Right lobe of liver (tissue), 4 donors: ENCODE data around the gene SH3RF3.

Experiments
- POLR2A ChIP-seq: fragments of 450-650 bp; IDR thresholded peaks from one replicate; pipeline ENCODE4 v1.6.1; 2017; ENCODE audit warnings: antibody characterized with exemption, mild to moderate bottlenecking
- TF ChIP-seq, protein P1 (sequence below), 4 donors: fragments of 200-600 bp in 3 of 4; fragments of 450-650 bp in 1 of 4; IDR thresholded peaks; one replicate each; pipeline versions ENCODE4 v1.5.1 to v1.8.0; 2016 to 2022; ENCODE audit warnings: antibody characterized with exemption in 4 of 4, mild to moderate bottlenecking in 2 of 4
- donor health status: DM: no; HTN: no; CAD: no.
- donor health status: DM: no; HTN: no; CAD: no.
- donor health status: DM: no; HTN: yes; CAD: no.

DNA sequence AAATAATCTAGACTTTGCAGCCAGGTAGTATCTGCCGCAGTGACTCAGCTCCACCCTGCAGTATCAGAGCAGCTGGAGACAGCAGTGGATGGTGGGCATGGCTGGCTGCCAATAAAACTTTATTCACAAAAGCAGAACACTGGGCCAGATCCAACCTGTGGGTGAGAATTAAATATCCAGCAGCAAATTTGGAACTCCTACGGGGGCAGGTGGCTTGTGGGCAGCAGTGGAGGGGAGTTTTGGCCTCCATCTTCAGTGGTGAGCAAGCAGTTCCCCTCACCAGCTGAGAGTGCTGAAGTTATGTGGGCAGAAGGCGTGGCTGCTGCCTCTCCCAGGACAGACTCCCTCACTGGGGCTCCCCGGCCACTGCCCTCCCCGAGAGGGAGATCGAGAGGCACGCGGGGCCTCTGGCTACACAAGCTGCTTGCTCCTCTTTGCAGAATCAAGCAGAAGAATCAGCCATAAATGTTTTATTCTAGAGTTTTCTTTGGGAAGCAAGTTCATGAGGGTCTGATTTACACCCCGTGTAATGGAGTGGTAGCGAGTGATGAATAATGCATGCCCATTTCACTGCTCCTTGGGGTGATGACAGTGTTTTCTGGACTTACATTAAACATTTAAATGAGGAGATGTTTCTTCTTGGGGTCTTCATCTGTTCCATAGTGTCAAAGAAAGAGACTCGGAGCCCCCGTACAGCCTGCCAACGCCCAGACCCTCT, 280.5 kb downstream of the SH3RF3 start:
- TF ChIP-seq POLR2A = no peak
- TF ChIP-seq, protein P1, sequence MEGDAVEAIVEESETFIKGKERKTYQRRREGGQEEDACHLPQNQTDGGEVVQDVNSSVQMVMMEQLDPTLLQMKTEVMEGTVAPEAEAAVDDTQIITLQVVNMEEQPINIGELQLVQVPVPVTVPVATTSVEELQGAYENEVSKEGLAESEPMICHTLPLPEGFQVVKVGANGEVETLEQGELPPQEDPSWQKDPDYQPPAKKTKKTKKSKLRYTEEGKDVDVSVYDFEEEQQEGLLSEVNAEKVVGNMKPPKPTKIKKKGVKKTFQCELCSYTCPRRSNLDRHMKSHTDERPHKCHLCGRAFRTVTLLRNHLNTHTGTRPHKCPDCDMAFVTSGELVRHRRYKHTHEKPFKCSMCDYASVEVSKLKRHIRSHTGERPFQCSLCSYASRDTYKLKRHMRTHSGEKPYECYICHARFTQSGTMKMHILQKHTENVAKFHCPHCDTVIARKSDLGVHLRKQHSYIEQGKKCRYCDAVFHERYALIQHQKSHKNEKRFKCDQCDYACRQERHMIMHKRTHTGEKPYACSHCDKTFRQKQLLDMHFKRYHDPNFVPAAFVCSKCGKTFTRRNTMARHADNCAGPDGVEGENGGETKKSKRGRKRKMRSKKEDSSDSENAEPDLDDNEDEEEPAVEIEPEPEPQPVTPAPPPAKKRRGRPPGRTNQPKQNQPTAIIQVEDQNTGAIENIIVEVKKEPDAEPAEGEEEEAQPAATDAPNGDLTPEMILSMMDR (IDR thresholded peaks at IDR 0.05) = no peak
